GM23338 (cell line): ENCODE results near the gene ISY1. TPM values are rescaled to one million over a fixed set of nuclear protein-coding genes. Genes with fewer than 3 reads are reported as not detected.

Experiments used
- ATAC-seq: fragments of 200-7000 bp; cut with Tn5 transposase; 3 replicates; pipeline ENCODE4 v1.9.1; 2020
- DNase-seq: peaks from one replicate; pipeline ENCODE4 v3.0.0-alpha.2; 2015; ENCODE audit warnings: low spot score
- H2AFZ ChIP-seq: fragments of 200-600 bp; sonication (generic); 2 replicates; pipeline ENCODE4 v1.8.0; 2016; ENCODE audit warnings: antibody characterized with exemption, mild to moderate bottlenecking, moderate library complexity
- H3F3A ChIP-seq: fragments of 200-600 bp; sonication (generic); replicated peaks from 2 replicates; pipeline ENCODE4 v1.8.0; 2017; ENCODE audit warnings: antibody characterized with exemption, mixed run types, low read depth
- H3K27ac ChIP-seq: fragments of 200-600 bp; sonication (generic); 2 replicates; pipeline ENCODE4 v1.6.1; 2016; ENCODE audit warnings: low read depth
- H3K27me3 ChIP-seq: fragments of 200-600 bp; sonication (generic); 2 replicates; pipeline ENCODE4 v1.8.0; 2016; ENCODE audit warnings: mild to moderate bottlenecking, mixed run types, moderate library complexity; ENCODE audit not compliant: insufficient read depth
- H3K36me3 ChIP-seq: fragments of 200-600 bp; sonication (generic); 2 replicates; pipeline ENCODE4 v1.8.0; 2016; ENCODE audit warnings: mild to moderate bottlenecking; ENCODE audit not compliant: insufficient read depth
- H3K4me1 ChIP-seq: fragments of 200-600 bp; sonication (generic); 2 replicates; pipeline ENCODE4 v1.8.0; 2016; ENCODE audit warnings: mild to moderate bottlenecking, moderate library complexity; ENCODE audit not compliant: insufficient read depth
- H3K4me2 ChIP-seq: fragments of 200-600 bp; sonication (generic); 2 replicates; pipeline ENCODE4 v1.7.1; 2017; ENCODE audit warnings: mixed run types
- H3K4me3 ChIP-seq: fragments of 200-600 bp; sonication (generic); 2 replicates; pipeline ENCODE4 v1.6.1; 2016; ENCODE audit warnings: mixed run types
- H3K79me2 ChIP-seq: fragments of 200-600 bp; sonication (generic); replicated peaks from 2 replicates; pipeline ENCODE4 v1.8.0; 2017; ENCODE audit warnings: mild to moderate bottlenecking; ENCODE audit not compliant: insufficient read depth
- H3K9me2 ChIP-seq: fragments of 200-600 bp; sonication (generic); 2 replicates; pipeline ENCODE4 v1.8.0; 2017; ENCODE audit not compliant: insufficient read depth
- H4K20me1 ChIP-seq: fragments of 200-600 bp; sonication (generic); replicated peaks from 2 replicates; pipeline ENCODE4 v1.8.0; 2017; ENCODE audit warnings: mild to moderate bottlenecking; ENCODE audit not compliant: insufficient read depth
- H3K27ac Mint-ChIP-seq: 2 replicates; pipeline ENCODE4 v1.8.0; 2020; ENCODE audit warnings: inconsistent platforms, mild to moderate bottlenecking, moderate library complexity, mixed read lengths
- H3K27me3 Mint-ChIP-seq: 3 replicates; pipeline ENCODE4 v1.8.0; 2022; ENCODE audit warnings: low read depth, mild to moderate bottlenecking, moderate library complexity, mixed read lengths, inconsistent platforms; ENCODE audit not compliant: insufficient read depth, poor library complexity
- H3K36me3 Mint-ChIP-seq: 3 replicates; pipeline ENCODE4 v1.8.0; 2021; ENCODE audit warnings: low read depth, mild to moderate bottlenecking, inconsistent platforms, moderate library complexity, mixed read lengths
- H3K4me1 Mint-ChIP-seq: 3 replicates; pipeline ENCODE4 v1.8.0; 2020; ENCODE audit warnings: mild to moderate bottlenecking, inconsistent platforms, mixed read lengths
- H3K4me3 Mint-ChIP-seq: 3 replicates; pipeline ENCODE4 v1.8.0; 2021; ENCODE audit warnings: moderate library complexity, mild to moderate bottlenecking, inconsistent platforms, mixed read lengths
- H3K9me3 Mint-ChIP-seq: 3 replicates; pipeline ENCODE4 v1.8.0; 2020; ENCODE audit warnings: moderate library complexity, mild to moderate bottlenecking, inconsistent platforms, mixed read lengths
- CREB1 ChIP-seq: fragments of 250-450 bp; sonication (Bioruptor Pico); IDR thresholded peaks from 2 replicates; pipeline ENCODE4 v1.5.0; 2020; ENCODE audit warnings: low read depth, mild to moderate bottlenecking, moderate library complexity
- EZH2phosphoT487 ChIP-seq: fragments of 200-600 bp; sonication (generic); IDR thresholded peaks from one replicate; pipeline ENCODE4 v1.8.1; 2018; ENCODE audit warnings: antibody characterized with exemption; ENCODE audit not compliant: unreplicated experiment
- NANOG ChIP-seq: IDR thresholded peaks from 2 replicates; pipeline ENCODE4 v1.6.1; 2016; ENCODE audit warnings: antibody characterized with exemption, borderline replicate concordance
- POLR2AphosphoS5 ChIP-seq: IDR thresholded peaks from 2 replicates; pipeline ENCODE4 v1.6.1; 2016; ENCODE audit warnings: antibody characterized with exemption, low read depth
- polyA plus RNA-seq: library from polyadenylated mRNA; unstranded; fragments of >200 nt; fragmentation: Nextera tagmentation; extraction: Ambion mirVana; gene quantifications from 2 replicates; pipeline ENCODE4 v1.2.1, GENCODE V29; 2016
- total RNA-seq: library from RNA; depleted of rRNA; stranded (reverse); fragments of >200 nt; shearing (Covaris generic); gene quantifications from 2 replicates; pipeline ENCODE4 v1.2.3, GENCODE V29; 2014
- TF ChIP-seq, protein P1 (sequence below): IDR thresholded peaks from 2 replicates; pipeline ENCODE4 v1.6.1; 2016; ENCODE audit warnings: antibody characterized with exemption
- TF ChIP-seq, protein P2 (sequence below): IDR thresholded peaks from one replicate; pipeline ENCODE4 v1.6.1; 2018; ENCODE audit warnings: antibody characterized with exemption; ENCODE audit not compliant: unreplicated experiment

The ISY1 gene
- total and polyA plus RNA-seq, 2 experiments from 2014 or later: 11.3 to 23.6 TPM

DNA sequence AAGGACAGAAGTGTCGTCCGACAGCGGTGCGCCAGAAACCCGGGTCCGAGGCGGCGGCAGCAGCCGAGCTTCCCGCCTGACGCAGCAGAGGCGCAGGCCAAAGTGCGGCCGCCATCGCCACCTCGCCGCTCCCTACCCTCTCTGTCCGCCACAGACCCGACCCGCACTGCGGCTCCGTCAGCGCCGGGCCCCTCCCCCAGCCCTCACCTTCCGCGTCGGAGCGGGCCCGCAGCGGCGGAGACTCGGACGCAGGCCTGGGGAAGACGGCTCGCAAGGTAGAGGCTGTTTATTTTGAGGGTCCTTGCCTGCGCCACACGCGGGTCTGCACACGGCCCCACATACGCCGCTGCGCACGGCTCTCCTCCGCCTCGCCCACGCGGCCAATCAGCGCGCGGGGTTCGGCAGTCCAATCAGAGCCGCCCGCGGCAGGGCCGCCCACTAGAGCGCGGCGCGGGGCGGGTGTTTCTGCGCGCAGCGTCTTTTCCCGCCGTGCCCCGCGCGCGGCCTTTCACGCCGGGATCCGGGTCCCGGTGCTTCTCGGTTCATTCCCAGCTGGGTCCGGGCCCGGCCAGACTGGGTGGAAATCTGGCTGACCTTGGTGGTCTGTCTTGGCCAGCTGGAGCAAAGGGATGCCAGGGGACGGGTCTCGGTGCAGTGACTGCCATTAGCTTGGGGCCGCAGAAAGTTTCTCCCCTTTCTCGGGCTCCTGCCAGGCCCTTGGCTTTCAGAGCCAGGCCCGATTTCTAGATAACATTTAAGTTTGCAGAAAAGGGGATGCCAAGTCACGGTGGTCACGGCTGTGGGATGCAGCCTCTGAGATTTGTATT is 22.9 kb upstream of the ISY1 start, which contains the start of gene CNBP:
CNBP (minus strand) TSS at position 328 of the 827 bp plus-strand sequence. CDS start 12,139 bp downstream, outside the sequence.
- peak within 1 kb of the TSS; percentile 82 for H3K4me2 ChIP-seq
- Mint-ChIP-seq H3K9me3 (peaks cover 3% of the 10 kb centered on the region; the same call in 1 of the 3 replicates), H3K27me3 (peaks cover 11% of the 10 kb centered on the region), H3K27ac (peak within 1 kb of the TSS; percentile 100), H3K4me1 (peaks cover 22% of the 10 kb centered on the region), H3K4me3 (peak within 1 kb of the TSS; percentile 95), H3K36me3 (peaks cover 43% of the 10 kb centered on the region)
- H3K4me3 ChIP-seq: peak within 1 kb of the TSS; percentile 64
- H4K20me1 ChIP-seq: peaks cover 19% of the 10 kb centered on the region
- DNase-seq (peak; percentile 95), ATAC-seq (peak; percentile 95)
- peak within 1 kb of the TSS; percentile 96 for H3K27ac ChIP-seq
- H3K79me2 ChIP-seq: peaks cover 61% of the 10 kb centered on the region
- H3K9me2 ChIP-seq: no peaks in the 10 kb centered on the region
- H3K4me1 ChIP-seq: peaks cover 20% of the 10 kb centered on the region
- H3F3A ChIP-seq: no peaks in the 10 kb centered on the region
- H3K27me3 ChIP-seq: no peaks in the 10 kb centered on the region
- TF ChIP-seq CREB1 (peak; percentile 46; the same call in 1 of the 2 replicates), POLR2AphosphoS5 (peak; percentile 94), EZH2phosphoT487 (no peak), NANOG (0 out of 2 replicates have a peak, but pooled peaks have one; percentile 11)
- TF ChIP-seq, protein P1, sequence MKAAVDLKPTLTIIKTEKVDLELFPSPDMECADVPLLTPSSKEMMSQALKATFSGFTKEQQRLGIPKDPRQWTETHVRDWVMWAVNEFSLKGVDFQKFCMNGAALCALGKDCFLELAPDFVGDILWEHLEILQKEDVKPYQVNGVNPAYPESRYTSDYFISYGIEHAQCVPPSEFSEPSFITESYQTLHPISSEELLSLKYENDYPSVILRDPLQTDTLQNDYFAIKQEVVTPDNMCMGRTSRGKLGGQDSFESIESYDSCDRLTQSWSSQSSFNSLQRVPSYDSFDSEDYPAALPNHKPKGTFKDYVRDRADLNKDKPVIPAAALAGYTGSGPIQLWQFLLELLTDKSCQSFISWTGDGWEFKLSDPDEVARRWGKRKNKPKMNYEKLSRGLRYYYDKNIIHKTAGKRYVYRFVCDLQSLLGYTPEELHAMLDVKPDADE: no peak
- TF ChIP-seq, protein P2, sequence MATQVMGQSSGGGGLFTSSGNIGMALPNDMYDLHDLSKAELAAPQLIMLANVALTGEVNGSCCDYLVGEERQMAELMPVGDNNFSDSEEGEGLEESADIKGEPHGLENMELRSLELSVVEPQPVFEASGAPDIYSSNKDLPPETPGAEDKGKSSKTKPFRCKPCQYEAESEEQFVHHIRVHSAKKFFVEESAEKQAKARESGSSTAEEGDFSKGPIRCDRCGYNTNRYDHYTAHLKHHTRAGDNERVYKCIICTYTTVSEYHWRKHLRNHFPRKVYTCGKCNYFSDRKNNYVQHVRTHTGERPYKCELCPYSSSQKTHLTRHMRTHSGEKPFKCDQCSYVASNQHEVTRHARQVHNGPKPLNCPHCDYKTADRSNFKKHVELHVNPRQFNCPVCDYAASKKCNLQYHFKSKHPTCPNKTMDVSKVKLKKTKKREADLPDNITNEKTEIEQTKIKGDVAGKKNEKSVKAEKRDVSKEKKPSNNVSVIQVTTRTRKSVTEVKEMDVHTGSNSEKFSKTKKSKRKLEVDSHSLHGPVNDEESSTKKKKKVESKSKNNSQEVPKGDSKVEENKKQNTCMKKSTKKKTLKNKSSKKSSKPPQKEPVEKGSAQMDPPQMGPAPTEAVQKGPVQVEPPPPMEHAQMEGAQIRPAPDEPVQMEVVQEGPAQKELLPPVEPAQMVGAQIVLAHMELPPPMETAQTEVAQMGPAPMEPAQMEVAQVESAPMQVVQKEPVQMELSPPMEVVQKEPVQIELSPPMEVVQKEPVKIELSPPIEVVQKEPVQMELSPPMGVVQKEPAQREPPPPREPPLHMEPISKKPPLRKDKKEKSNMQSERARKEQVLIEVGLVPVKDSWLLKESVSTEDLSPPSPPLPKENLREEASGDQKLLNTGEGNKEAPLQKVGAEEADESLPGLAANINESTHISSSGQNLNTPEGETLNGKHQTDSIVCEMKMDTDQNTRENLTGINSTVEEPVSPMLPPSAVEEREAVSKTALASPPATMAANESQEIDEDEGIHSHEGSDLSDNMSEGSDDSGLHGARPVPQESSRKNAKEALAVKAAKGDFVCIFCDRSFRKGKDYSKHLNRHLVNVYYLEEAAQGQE: no peak
- H2AFZ ChIP-seq: 0 out of 2 replicates have a peak within 1 kb of the TSS, but pooled peaks have one; percentile 70
- peaks cover 3% of the 10 kb centered on the region for H3K36me3 ChIP-seq

DNA sequence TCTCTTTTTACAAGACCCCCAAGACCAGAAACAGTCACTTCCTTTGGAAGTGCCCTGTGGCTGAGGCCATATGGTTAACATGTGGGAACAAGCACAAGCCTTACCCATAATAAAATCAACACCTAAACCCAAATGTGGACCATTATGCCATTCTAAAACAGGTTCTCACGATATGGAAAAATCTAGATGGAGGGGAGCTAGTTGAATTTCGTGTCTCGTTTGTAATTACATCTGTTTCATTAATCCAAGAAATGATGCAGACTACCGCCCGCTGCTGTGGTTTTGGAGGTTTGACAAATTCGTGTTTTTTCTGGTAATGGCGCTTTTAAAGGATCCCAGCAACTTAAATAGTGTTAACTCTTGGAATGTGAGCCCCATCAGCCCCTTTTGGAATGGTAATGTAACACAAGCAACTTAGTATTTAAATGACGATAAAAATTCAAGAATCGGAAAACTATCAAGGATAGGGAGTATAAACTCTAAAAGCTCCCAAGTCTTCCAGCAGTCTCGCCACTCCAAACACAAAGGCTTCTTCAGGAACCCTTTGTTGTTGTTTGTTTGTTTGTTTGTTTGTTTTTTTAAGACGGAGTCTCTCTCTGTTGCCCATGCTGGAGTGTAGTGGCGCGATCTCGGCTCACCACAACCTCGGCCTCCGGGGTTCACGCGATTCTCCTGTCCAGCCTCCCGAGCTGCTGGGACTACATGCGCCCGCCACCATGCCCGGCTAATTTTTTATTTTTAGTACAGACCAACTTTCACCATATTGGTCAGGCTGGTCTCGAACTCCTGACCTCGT is 21.7 kb upstream of the ISY1 start:
- Histone ChIP-seq H3F3A (no peaks in the 10 kb centered on the region; the same call in 1 of the 2 replicates), H4K20me1 (peaks cover 31% of the 10 kb centered on the region), H3K4me1 (peaks cover 20% of the 10 kb centered on the region), H3K79me2 (peaks cover 73% of the 10 kb centered on the region), H3K4me2 (peak overlapping the region; percentile 82), H3K27ac (peak overlapping the region; percentile 96), H3K36me3 (peaks cover 6% of the 10 kb centered on the region), H2AFZ (no peak overlapping the region), H3K27me3 (no peaks in the 10 kb centered on the region), H3K4me3 (peak overlapping the region; percentile 64), H3K9me2 (no peaks in the 10 kb centered on the region)
- Mint-ChIP-seq H3K27me3 (peaks cover 13% of the 10 kb centered on the region), H3K36me3 (peaks cover 54% of the 10 kb centered on the region), H3K27ac (peak overlapping the region; percentile 100), H3K4me1 (peaks cover 22% of the 10 kb centered on the region), H3K9me3 (peaks cover 3% of the 10 kb centered on the region; the same call in 1 of the 3 replicates), H3K4me3 (peak overlapping the region; percentile 95)
- DNase-seq (peak; percentile 63), ATAC-seq (peak; percentile 6)
- TF ChIP-seq, protein P1: no peak
- TF ChIP-seq NANOG: peak; percentile 77
